Natural killer cell (primary cell): Measurements from ENCODE around the gene NLGN2. TPM values are rescaled to one million over a fixed set of nuclear protein-coding genes. Genes with fewer than 3 reads are reported as not detected.
A peak's percentile ranks its signal among the peaks of the same experiment; 100 is the strongest.

Experiments used
- ATAC-seq, 3 donors: fragments of 150-1000 bp in 2 of 3; fragments of 200-7000 bp in 1 of 3; cut with Tn5 transposase; 1 replicate in 1 of 3; 2 replicates in 2 of 3; pipeline ENCODE4 v1.10.0; 2021; ENCODE audit warnings: mild to moderate bottlenecking in 2 of 3, moderate library complexity in 2 of 3
- DNase-seq, 2 donors: peaks; one replicate each; pipeline versions ENCODE4 v3.0.0 to v3.0.0-alpha.2; 2013 to 2021; ENCODE audit warnings: mixed read lengths in 1 of 2
- H3K27ac ChIP-seq: one replicate; pipeline ENCODE4 v1.5.1; 2013; ENCODE audit warnings: mild to moderate bottlenecking, low read length
- H3K27me3 ChIP-seq: one replicate; pipeline ENCODE4 v1.6.1; 2013; ENCODE audit warnings: low read length; ENCODE audit not compliant: control insufficient read depth, insufficient read depth
- H3K36me3 ChIP-seq: one replicate; pipeline ENCODE4 v1.6.1; 2013; ENCODE audit warnings: low read length; ENCODE audit not compliant: control insufficient read depth, insufficient read depth
- H3K4me1 ChIP-seq: one replicate; pipeline ENCODE4 v1.6.1; 2013; ENCODE audit warnings: low read length; ENCODE audit not compliant: control insufficient read depth, insufficient read depth
- H3K4me3 ChIP-seq: one replicate; pipeline ENCODE4 v1.5.1; 2013; ENCODE audit warnings: low read length
- H3K9me3 ChIP-seq: one replicate; pipeline ENCODE4 v1.6.1; 2013; ENCODE audit warnings: low read length; ENCODE audit not compliant: control insufficient read depth, insufficient read depth
- H3K27ac Mint-ChIP-seq, 2 donors: one replicate each; pipeline ENCODE4 v1.8.0; 2022; ENCODE audit warnings: mild to moderate bottlenecking in 2 of 2, mixed read lengths in 2 of 2, moderate library complexity in 1 of 2
- H3K27me3 Mint-ChIP-seq, 2 donors: one replicate each; pipeline ENCODE4 v1.8.0; 2022; ENCODE audit warnings: low read depth in 2 of 2, mixed read lengths in 2 of 2
- H3K36me3 Mint-ChIP-seq: one replicate; pipeline ENCODE4 v1.8.0; 2022; ENCODE audit warnings: mixed read lengths
- H3K4me1 Mint-ChIP-seq, 2 donors: one replicate each; pipeline ENCODE4 v1.8.0; 2022; ENCODE audit warnings: mixed read lengths in 2 of 2
- H3K4me3 Mint-ChIP-seq: one replicate; pipeline ENCODE4 v1.8.0; 2022; ENCODE audit warnings: mild to moderate bottlenecking, moderate library complexity, mixed read lengths
- H3K9me3 Mint-ChIP-seq, 2 donors: one replicate each; pipeline ENCODE4 v1.8.0; 2022; ENCODE audit warnings: mixed read lengths in 2 of 2
- WGBS: methylation state at CpG from one replicate; pipeline ENCODE4 v1.1.7; 2013; ENCODE audit warnings: missing lambda C conversion rate; ENCODE audit not compliant: insufficient coverage; 5-methylcytosine and 5-hydroxymethylcytosine counted together
- intact Hi-C: fragments of 100-400 bp; cut with micrococcal nuclease; formaldehyde crosslinking; loops from one replicate; pipeline ENCODE4 v1.14.2; 2022
- total RNA-seq, 4 donors: library from RNA; stranded (reverse); fragments of 120-200 nt in 1 of 4; gene quantifications; one replicate each; pipeline versions ENCODE4 v1.2.3 to v1.2.4, GENCODE V29; 2013 to 2022
- TF ChIP-seq, protein P1 (sequence below): fragments of 200-600 bp; IDR thresholded peaks from one replicate; pipeline ENCODE4 v1.8.0; 2022; ENCODE audit warnings: antibody characterized with exemption

The NLGN2 gene
- total RNA-seq, 3 donors from 2014 or later (not counting 1 experiment from before 2014, with no cell fraction given) = 2.8 to 3.4 (median 3.1) TPM

DNA sequence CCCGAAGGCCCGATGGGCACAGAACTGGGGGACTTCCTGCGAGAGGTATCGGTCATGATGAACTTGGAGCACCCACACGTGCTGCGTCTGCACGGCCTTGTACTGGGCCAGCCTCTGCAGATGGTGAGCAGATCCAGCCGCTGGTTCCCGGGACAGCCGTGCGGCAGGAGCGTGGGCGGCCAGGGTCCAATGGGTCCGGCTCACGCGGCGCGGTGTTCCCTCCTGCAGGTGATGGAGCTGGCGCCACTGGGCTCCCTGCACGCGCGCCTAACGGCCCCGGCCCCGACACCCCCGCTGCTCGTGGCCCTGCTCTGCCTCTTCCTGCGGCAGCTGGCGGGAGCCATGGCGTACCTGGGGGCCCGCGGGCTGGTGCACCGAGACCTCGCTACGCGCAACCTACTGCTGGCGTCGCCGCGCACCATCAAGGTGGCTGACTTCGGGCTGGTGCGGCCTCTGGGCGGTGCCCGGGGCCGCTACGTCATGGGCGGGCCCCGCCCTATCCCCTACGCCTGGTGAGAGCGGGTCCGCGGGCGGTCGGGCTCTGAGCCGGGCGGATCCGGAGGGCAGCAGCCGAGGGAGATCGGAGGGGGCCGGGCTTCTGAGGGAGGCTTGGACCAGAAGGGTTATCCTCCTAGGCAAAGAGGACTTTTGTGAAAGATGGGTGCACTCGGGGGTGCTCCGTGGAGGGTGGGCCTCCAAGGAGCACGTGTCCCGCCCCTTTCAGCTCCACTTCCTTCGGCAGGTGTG is 23.7 kb upstream of the NLGN2 start:
- peak overlapping the region; percentile 45 for H3K27ac ChIP-seq
- intact Hi-C loops = no loop called here
- TF ChIP-seq, protein P1, sequence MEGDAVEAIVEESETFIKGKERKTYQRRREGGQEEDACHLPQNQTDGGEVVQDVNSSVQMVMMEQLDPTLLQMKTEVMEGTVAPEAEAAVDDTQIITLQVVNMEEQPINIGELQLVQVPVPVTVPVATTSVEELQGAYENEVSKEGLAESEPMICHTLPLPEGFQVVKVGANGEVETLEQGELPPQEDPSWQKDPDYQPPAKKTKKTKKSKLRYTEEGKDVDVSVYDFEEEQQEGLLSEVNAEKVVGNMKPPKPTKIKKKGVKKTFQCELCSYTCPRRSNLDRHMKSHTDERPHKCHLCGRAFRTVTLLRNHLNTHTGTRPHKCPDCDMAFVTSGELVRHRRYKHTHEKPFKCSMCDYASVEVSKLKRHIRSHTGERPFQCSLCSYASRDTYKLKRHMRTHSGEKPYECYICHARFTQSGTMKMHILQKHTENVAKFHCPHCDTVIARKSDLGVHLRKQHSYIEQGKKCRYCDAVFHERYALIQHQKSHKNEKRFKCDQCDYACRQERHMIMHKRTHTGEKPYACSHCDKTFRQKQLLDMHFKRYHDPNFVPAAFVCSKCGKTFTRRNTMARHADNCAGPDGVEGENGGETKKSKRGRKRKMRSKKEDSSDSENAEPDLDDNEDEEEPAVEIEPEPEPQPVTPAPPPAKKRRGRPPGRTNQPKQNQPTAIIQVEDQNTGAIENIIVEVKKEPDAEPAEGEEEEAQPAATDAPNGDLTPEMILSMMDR = no peak
- H3K4me3 Mint-ChIP-seq = peak overlapping the region; percentile 77
- no peaks in the 10 kb centered on the region for H3K9me3 Mint-ChIP-seq
- H3K4me1 ChIP-seq = peaks cover 22% of the 10 kb centered on the region
- H3K27me3 Mint-ChIP-seq = peaks cover 28 to 35% of the 10 kb centered on the region in 2 donors
- ATAC-seq = peak; percentile 91 to 97 (median 96)
- H3K36me3 Mint-ChIP-seq = peaks cover 9% of the 10 kb centered on the region
- no peaks in the 10 kb centered on the region for H3K9me3 ChIP-seq
- H3K4me3 ChIP-seq = peak overlapping the region; percentile 56
- peak overlapping the region in 1 of 2 donors; percentile 60 for H3K27ac Mint-ChIP-seq
- 10% methylated on average over 65 of the region's 65 CpGs for WGBS
- peak; percentile 59 to 92 for DNase-seq
- peaks cover 8% of the 10 kb centered on the region for H3K36me3 ChIP-seq
- peaks cover 0 to 11% of the 10 kb centered on the region in 2 donors for H3K4me1 Mint-ChIP-seq
- peaks cover 27% of the 10 kb centered on the region for H3K27me3 ChIP-seq

DNA sequence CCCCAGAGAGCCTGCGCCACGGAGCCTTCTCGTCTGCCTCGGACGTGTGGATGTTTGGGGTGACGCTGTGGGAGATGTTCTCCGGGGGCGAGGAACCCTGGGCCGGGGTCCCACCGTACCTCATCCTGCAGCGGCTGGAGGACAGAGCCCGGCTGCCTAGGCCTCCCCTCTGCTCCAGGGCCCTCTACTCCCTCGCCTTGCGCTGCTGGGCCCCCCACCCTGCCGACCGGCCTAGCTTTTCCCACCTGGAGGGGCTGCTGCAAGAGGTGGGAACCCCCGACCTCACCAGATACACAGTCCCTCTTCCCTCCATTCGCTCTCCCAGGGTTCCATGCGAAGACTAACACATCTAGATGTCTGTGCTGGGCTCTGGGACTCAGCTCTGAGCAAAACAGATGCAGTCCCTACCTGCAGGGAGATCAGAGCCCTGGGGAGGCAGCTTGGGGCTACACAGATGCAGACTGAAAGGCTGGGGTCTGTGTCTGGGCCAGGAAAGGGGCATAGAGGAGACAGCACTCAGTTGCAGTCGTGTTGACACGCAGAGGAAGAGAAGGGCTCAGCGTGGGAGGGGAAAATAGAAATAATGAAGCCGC is 23.1 kb upstream of the NLGN2 start:
- Histone ChIP-seq H3K9me3 (no peaks in the 10 kb centered on the region), H3K27me3 (peaks cover 25% of the 10 kb centered on the region), H3K36me3 (peaks cover 15% of the 10 kb centered on the region), H3K4me3 (peak overlapping the region; percentile 56), H3K4me1 (peaks cover 22% of the 10 kb centered on the region), H3K27ac (peak overlapping the region; percentile 45)
- Mint-ChIP-seq H3K9me3 (no peaks in the 10 kb centered on the region), H3K36me3 (peaks cover 2% of the 10 kb centered on the region), H3K27ac (peak overlapping the region in 1 of 2 donors; percentile 60), H3K27me3 (peaks cover 21 to 28% of the 10 kb centered on the region in 2 donors), H3K4me3 (peak overlapping the region; percentile 77), H3K4me1 (peaks cover 0 to 11% of the 10 kb centered on the region in 2 donors)
- TF ChIP-seq, protein P1 = no peak
- intact Hi-C loops = no loop called here
- no peak for ATAC-seq
- no peak for DNase-seq
- WGBS = 51% methylated on average over 23 of the region's 23 CpGs

DNA sequence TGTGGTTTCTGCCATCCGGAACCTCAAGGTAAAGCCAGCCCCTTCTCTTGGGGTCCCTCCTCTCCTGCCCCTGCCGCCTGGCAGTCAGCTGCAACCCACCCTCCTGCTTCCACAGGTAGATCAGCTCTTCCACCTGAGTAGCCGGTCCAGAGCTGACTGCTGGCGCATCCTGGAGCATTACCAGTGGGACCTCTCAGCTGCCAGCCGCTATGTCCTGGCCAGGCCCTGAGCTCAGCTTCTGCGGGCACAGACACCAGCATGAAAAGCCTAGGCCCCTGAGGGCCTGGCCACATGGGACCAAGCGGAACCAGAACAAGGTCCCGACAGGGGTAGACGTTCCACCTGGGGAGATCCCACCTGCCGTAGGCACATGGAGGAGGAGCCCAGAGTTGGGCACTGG is 18.8 kb upstream of the NLGN2 start:
- H3K27ac Mint-ChIP-seq = no peak overlapping the region
- 96% methylated on average over 10 of the region's 10 CpGs for WGBS
- H3K4me3 Mint-ChIP-seq = no peak overlapping the region
- DNase-seq (no peak), ATAC-seq (no peak)
- H3K36me3 Mint-ChIP-seq = no peaks in the 10 kb centered on the region
- intact Hi-C loops = no loop called here
- H3K9me3 ChIP-seq = no peaks in the 10 kb centered on the region
- peaks cover 16% of the 10 kb centered on the region for H3K4me1 ChIP-seq
- H3K9me3 Mint-ChIP-seq = no peaks in the 10 kb centered on the region
- H3K27me3 ChIP-seq = no peaks in the 10 kb centered on the region
- H3K4me1 Mint-ChIP-seq = peaks cover 4 to 11% of the 10 kb centered on the region in 2 donors
- H3K4me3 ChIP-seq = no peak overlapping the region
- peaks cover 45% of the 10 kb centered on the region for H3K36me3 ChIP-seq
- TF ChIP-seq, protein P1 = no peak
- no peaks in the 10 kb centered on the region for H3K27me3 Mint-ChIP-seq
- H3K27ac ChIP-seq = no peak overlapping the region
